H1 (cell line): ENCODE results near the gene SLC43A1. TPM values are rescaled to one million over a fixed set of nuclear protein-coding genes. Genes with fewer than 3 reads are reported as not detected.

Source experiments
- CTCF ChIA-PET: fragments of 300-600 bp; sonication (Branson Sonifier 250); formaldehyde crosslinking; loops from one replicate; lab custom pipeline; 2021; ENCODE audit not compliant: partially characterized antibody; lab: Charles Lee
- POLR2A ChIA-PET: fragments of 300-600 bp; sonication (Branson Sonifier 250); formaldehyde crosslinking; loops from one replicate; lab custom pipeline; 2021; ENCODE audit warnings: inconsistent platforms; ENCODE audit not compliant: partially characterized antibody; lab: Charles Lee
- DNase-seq, 2 experiments: peaks; one replicate each; pipeline versions ENCODE4 v3.0.0 to v3.0.0-alpha.2; 2010 to 2022; ENCODE audit warnings: low spot score in 2 of 2, low read depth in 1 of 2, mixed read lengths in 1 of 2
- FAIRE-seq: peaks from 2 replicates; lab custom pipeline; 2011; peaks lifted over from hg19 to GRCh38; lab: Jason Lieb, UNC
- H2AFZ ChIP-seq: 2 replicates; pipeline ENCODE4 v1.8.1; 2012; ENCODE audit warnings: low read length, inconsistent platforms
- H2AK5ac ChIP-seq: 2 replicates; pipeline ENCODE4 v1.6.1; 2013; ENCODE audit warnings: low read depth, low read length
- H2BK120ac ChIP-seq: replicated peaks from 2 replicates; pipeline ENCODE3; 2013; ENCODE audit warnings: low read depth, low read length, inconsistent platforms
- H2BK12ac ChIP-seq: 2 replicates; pipeline ENCODE4 v1.6.1; 2013; ENCODE audit warnings: low read depth, low read length
- H2BK15ac ChIP-seq: 2 replicates; pipeline ENCODE4 v1.6.1; 2013; ENCODE audit warnings: low read length
- H2BK20ac ChIP-seq: 2 replicates; pipeline ENCODE4 v1.6.1; 2013; ENCODE audit warnings: low read length
- H2BK5ac ChIP-seq: 2 replicates; pipeline ENCODE4 v1.6.1; 2013; ENCODE audit warnings: low read depth, low read length
- H3K14ac ChIP-seq: 2 replicates; pipeline ENCODE4 v1.6.1; 2013; ENCODE audit warnings: inconsistent platforms; ENCODE audit not compliant: insufficient read length
- H3K18ac ChIP-seq: 2 replicates; pipeline ENCODE4 v1.6.1; 2013; ENCODE audit warnings: low read length; ENCODE audit errors: extremely low read depth
- H3K23ac ChIP-seq: 2 replicates; pipeline ENCODE4 v1.6.1; 2013; ENCODE audit warnings: inconsistent platforms; ENCODE audit not compliant: insufficient read length
- H3K23me2 ChIP-seq: 2 replicates; pipeline ENCODE4 v1.6.1; 2013; ENCODE audit warnings: low read depth, low read length
- H3K27ac ChIP-seq: 2 replicates; pipeline ENCODE4 v1.6.1; 2011; ENCODE audit warnings: low read depth, low read length, inconsistent platforms
- H3K27me3 ChIP-seq, 4 experiments: replicated peaks in 1 of 4; 1 replicate in 1 of 4; 2 replicates in 3 of 4; pipeline versions ENCODE4 v1.6.1 to v1.8.1; 2011 to 2013; ENCODE audit warnings: low read length in 3 of 4, mild to moderate bottlenecking in 3 of 4, inconsistent platforms in 2 of 4, mixed read lengths in 2 of 4, moderate library complexity in 1 of 4; ENCODE audit not compliant: control insufficient read depth in 3 of 4, insufficient read depth in 3 of 4; ENCODE audit errors: extremely low read depth in 1 of 4
- H3K36me3 ChIP-seq, 4 experiments: 2 replicates each; pipeline versions ENCODE4 v1.6.1 to v1.8.1; 2011 to 2013; ENCODE audit warnings: mild to moderate bottlenecking in 4 of 4, low read length in 3 of 4, moderate library complexity in 2 of 4, control low read depth in 1 of 4, inconsistent platforms in 1 of 4; ENCODE audit not compliant: insufficient read depth in 4 of 4, control insufficient read depth in 2 of 4
- H3K4ac ChIP-seq: replicated peaks from 2 replicates; pipeline ENCODE3; 2013; ENCODE audit warnings: low read length, low read depth, mixed read lengths, inconsistent platforms; ENCODE audit not compliant: insufficient read length
- H3K4me1 ChIP-seq, 4 experiments: replicated peaks in 1 of 4; 1 replicate in 1 of 4; 2 replicates in 3 of 4; pipeline versions ENCODE4 v1.6.1 to v1.8.1; 2011 to 2013; ENCODE audit warnings: low read length in 3 of 4, inconsistent platforms in 2 of 4, mixed read lengths in 1 of 4; ENCODE audit not compliant: insufficient read depth in 4 of 4, control insufficient read depth in 3 of 4
- H3K4me2 ChIP-seq, 2 experiments: 2 replicates each; pipeline versions ENCODE4 v1.6.1 to v1.8.1; 2011 to 2013; ENCODE audit warnings: low read depth in 2 of 2, low read length in 2 of 2, control low read depth in 1 of 2, inconsistent platforms in 1 of 2, mild to moderate bottlenecking in 1 of 2; ENCODE audit not compliant: insufficient read depth in 1 of 2
- H3K4me3 ChIP-seq, 4 experiments: fragments of 200-600, 300-600 bp in 1 of 4; sonication (generic), shearing (Covaris generic), sonication (Bioruptor Twin) in 1 of 4; 2 replicates each; pipeline versions ENCODE4 v1.5.1 to v1.8.1; 2011 to 2016; ENCODE audit warnings: low read length in 4 of 4, low read depth in 3 of 4, control low read depth in 2 of 4, inconsistent platforms in 2 of 4, mild to moderate bottlenecking in 2 of 4, mixed read lengths in 1 of 4, moderate library complexity in 1 of 4; ENCODE audit not compliant: insufficient read depth in 2 of 4; ENCODE audit errors: extremely low read depth in 1 of 4
- H3K56ac ChIP-seq: replicated peaks from 2 replicates; pipeline ENCODE3; 2013; ENCODE audit warnings: low read depth, mild to moderate bottlenecking, mixed read lengths, low read length, inconsistent platforms; ENCODE audit not compliant: insufficient read length
- H3K79me1 ChIP-seq: 2 replicates; pipeline ENCODE4 v1.6.1; 2013; ENCODE audit warnings: low read depth, low read length, control low read depth
- H3K79me2 ChIP-seq, 2 experiments: 2 replicates each; pipeline versions ENCODE4 v1.6.1 to v1.8.1; 2012 to 2013; ENCODE audit warnings: low read length in 2 of 2, mild to moderate bottlenecking in 2 of 2, inconsistent platforms in 1 of 2; ENCODE audit not compliant: insufficient read depth in 2 of 2, control insufficient read depth in 1 of 2
- H3K9ac ChIP-seq, 4 experiments: replicated peaks in 1 of 4; 1 replicate in 1 of 4; 2 replicates in 3 of 4; pipeline versions ENCODE4 v1.6.1 to v1.8.1; 2011 to 2013; ENCODE audit warnings: low read depth in 3 of 4, low read length in 3 of 4, control low read depth in 2 of 4, mild to moderate bottlenecking in 2 of 4, moderate library complexity in 2 of 4, inconsistent platforms in 1 of 4; ENCODE audit errors: extremely low read depth in 1 of 4
- H3K9me3 ChIP-seq, 2 experiments: 2 replicates each; pipeline versions ENCODE4 v1.6.1 to v1.8.1; 2012 to 2013; ENCODE audit warnings: mild to moderate bottlenecking in 2 of 2, moderate library complexity in 2 of 2, control low read depth in 1 of 2, inconsistent platforms in 1 of 2, low read depth in 1 of 2, low read length in 1 of 2, mixed read lengths in 1 of 2; ENCODE audit not compliant: insufficient read depth in 2 of 2
- H4K20me1 ChIP-seq, 2 experiments: replicated peaks in 1 of 2; 2 replicates each; pipeline versions ENCODE3 to v1.8.1; 2011 to 2013; ENCODE audit warnings: inconsistent platforms in 2 of 2, low read length in 2 of 2, mild to moderate bottlenecking in 1 of 2; ENCODE audit not compliant: insufficient read depth in 2 of 2, control insufficient read depth in 1 of 2
- H4K5ac ChIP-seq: 2 replicates; pipeline ENCODE4 v1.6.1; 2013; ENCODE audit warnings: low read length, low read depth, mixed read lengths, inconsistent platforms; ENCODE audit not compliant: insufficient read length
- H4K8ac ChIP-seq: 2 replicates; pipeline ENCODE4 v1.8.0; 2013; ENCODE audit warnings: mild to moderate bottlenecking, moderate library complexity, low read length, inconsistent platforms; ENCODE audit not compliant: insufficient read depth; ENCODE audit errors: extremely low read depth
- H4K91ac ChIP-seq: replicated peaks from 2 replicates; pipeline ENCODE3; 2013; ENCODE audit warnings: low read length, mixed read lengths, inconsistent platforms; ENCODE audit not compliant: insufficient read length
- HDAC6 ChIP-seq: IDR thresholded peaks from one replicate; pipeline ENCODE4 v1.7.1; 2012; ENCODE audit warnings: low read depth, mild to moderate bottlenecking, inconsistent platforms, low read length, moderate library complexity
- RAD21 ChIP-seq, 2 experiments: IDR thresholded peaks in 1 of 2; conservative IDR thresholded peaks in 1 of 2; 2 replicates each; pipeline ENCODE4 v1.6.1; 2011; ENCODE audit warnings: low read depth in 2 of 2, low read length in 2 of 2, improper control_type of control experiment in 1 of 2, inconsistent platforms in 1 of 2, mild to moderate bottlenecking in 1 of 2, moderate library complexity in 1 of 2
- RBBP5 ChIP-seq: IDR thresholded peaks from 2 replicates; pipeline ENCODE4 v1.7.1; 2012; ENCODE audit warnings: low read depth, mild to moderate bottlenecking, inconsistent platforms, low read length, moderate library complexity, borderline replicate concordance
- WGBS, 2 experiments: shearing (Covaris generic) in 1 of 2; methylation state at CpG; one replicate each; pipeline versions ENCODE4 v1.1.6 to v1.1.7; 2013 to 2015; ENCODE audit warnings: low lambda C conversion rate in 2 of 2, mixed read lengths in 2 of 2, inconsistent platforms in 1 of 2, low coverage in 1 of 2, missing lambda C conversion rate in 1 of 2; ENCODE audit not compliant: insufficient replicate concordance in 2 of 2, insufficient coverage in 1 of 2, insufficient read length in 1 of 2; ENCODE audit errors: extremely low coverage in 1 of 2, missing lambda C conversion rate in 1 of 2; 5-methylcytosine and 5-hydroxymethylcytosine counted together
- polyA plus RNA-seq, 7 experiments: library from polyadenylated mRNA; depleted of rRNA in 3 of 7; stranded (reverse) in 5 of 7; unstranded in 2 of 7; fragments of >200 nt in 5 of 7; fragments of 200-250 nt in 2 of 7; gene quantifications; 1 replicate in 5 of 7; 2 replicates in 1 of 7; 4 replicates in 1 of 7; pipeline versions ENCODE4 v1.2.1 to v1.2.3, GENCODE V29; 2011 to 2013; ENCODE audit warnings: missing spikeins in 2 of 7, mixed read lengths in 2 of 7
- total RNA-seq: library from RNA; stranded (reverse); fragmentation: NEBNext Ultra II Directional; extraction: Animal tissue kit (Norgen Biotek cat#: 25700); gene quantifications from 2 replicates; pipeline ENCODE4 v1.2.1, GENCODE V29; 2021
- TF ChIP-seq, protein P1 (sequence below): IDR thresholded peaks from 2 replicates; pipeline ENCODE4 v1.6.1; 2011; ENCODE audit warnings: low read depth, mild to moderate bottlenecking, low read length; ENCODE audit not compliant: insufficient read depth

Gene SLC43A1
- total and polyA plus RNA-seq, 2 of the 8 experiments (the other 6 are each of a cell fraction or from before 2014, with no cell fraction given) = 34.5 to 58.0 TPM

- no peak overlapping the region for H3K27ac ChIP-seq
- no peak overlapping the region for H3K14ac ChIP-seq
- no peak for DNase-seq
- peaks cover 3 to 10% (median 5%) of the 10 kb centered on the region in 4 experiments for H3K4me1 ChIP-seq
- peak overlapping the region; percentile 13; the same call in 1 of the 2 replicates for H2AK5ac ChIP-seq
- H4K5ac ChIP-seq = no peak overlapping the region
- peaks cover 0 to 19% of the 10 kb centered on the region in 2 experiments; a peak in 3 of 4 replicates for H3K79me2 ChIP-seq
- H3K23ac ChIP-seq = no peak overlapping the region
- no peak overlapping the region for H4K8ac ChIP-seq
- no peak overlapping the region; a peak in 1 of 7 replicates for H3K9ac ChIP-seq
- peak overlapping the region; percentile 56 to 95 for H3K4me2 ChIP-seq
- no peak overlapping the region for H2BK20ac ChIP-seq
- H3K4me3 ChIP-seq = peak overlapping the region; percentile 49 to 76 (median 68); a peak in 4 of 8 replicates
- H2BK5ac ChIP-seq = no peak overlapping the region
- CTCF ChIA-PET = interaction anchor here (0.9 to 25.4 kb wide), 6 partner anchors 14 to 168 kb away, joined by 3 to 1146 read pairs (median 6); partner anchors contain the start of gene TIMM10
- H4K20me1 ChIP-seq = peaks cover 2 to 3% of the 10 kb centered on the region in 2 experiments
- no peaks in the 10 kb centered on the region for H3K9me3 ChIP-seq
- H3K56ac ChIP-seq = no peak overlapping the region
- no peak overlapping the region for H2BK120ac ChIP-seq
- no peak overlapping the region for H2BK15ac ChIP-seq
- peaks cover 0 to 21% (median 10%) of the 10 kb centered on the region in 4 experiments; a peak in 4 of 7 replicates for H3K27me3 ChIP-seq
- no peak for FAIRE-seq
- WGBS, 2 experiments = 50% methylated on average over 1 of the region's 1 CpG; no CpG with 5 or more reads in 1 of the 2 experiments
- no peak overlapping the region for H3K4ac ChIP-seq
- no peak overlapping the region for H4K91ac ChIP-seq
- POLR2A ChIA-PET = interaction anchor here (1.1 to 8.4 kb wide), 13 partner anchors 8 to 228 kb away, joined by 3 to 110 read pairs (median 33); partner anchors contain the start of genes RTN4RL2, SELENOH, TIMM10 and YPEL4
- no peak overlapping the region for H2AFZ ChIP-seq
- H3K18ac ChIP-seq = no peak overlapping the region
- no peaks in the 10 kb centered on the region for H3K36me3 ChIP-seq
- H3K79me1 ChIP-seq = peaks cover 2% of the 10 kb centered on the region; the same call in 1 of the 2 replicates
- TF ChIP-seq RBBP5 (no peak), RAD21 (IDR thresholded peaks at IDR 0.05 in 1 of 2, conservative IDR thresholded peaks at IDR 0.05 in 1 of 2; ENCODE audit: low read depth in 2 of 2, low read length in 2 of 2) (no peak), HDAC6 (no peak)
- TF ChIP-seq, protein P1, sequence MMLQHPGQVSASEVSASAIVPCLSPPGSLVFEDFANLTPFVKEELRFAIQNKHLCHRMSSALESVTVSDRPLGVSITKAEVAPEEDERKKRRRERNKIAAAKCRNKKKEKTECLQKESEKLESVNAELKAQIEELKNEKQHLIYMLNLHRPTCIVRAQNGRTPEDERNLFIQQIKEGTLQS = no peak
- H2BK12ac ChIP-seq = no peak overlapping the region
- peaks cover 19% of the 10 kb centered on the region; the same call in 1 of the 2 replicates for H3K23me2 ChIP-seq
Measured at GRCh38 chr11:57513452-57513795, 2.1 kb downstream of the SLC43A1 start.
